HG03571 (cell line): ENCODE data around the gene WDR88.
A peak's percentile ranks its signal among the peaks of the same experiment; 100 is the strongest.
"Not testable (repeated sequence)": the region's sequence is repeated elsewhere in the genome, so short reads cannot be mapped to it uniquely, and the experiment has no call there.

Experiments
- ATAC-seq: cut with Tn5 transposase; IDR thresholded peaks from one replicate; pipeline ENCODE4 v1.9.1; 2021; ENCODE audit not compliant: unreplicated experiment

The WDR88 gene

GRCh38 chr19:33171222-33171795 is 39.4 kb downstream of the WDR88 start:
- no peak for ATAC-seq

DNA sequence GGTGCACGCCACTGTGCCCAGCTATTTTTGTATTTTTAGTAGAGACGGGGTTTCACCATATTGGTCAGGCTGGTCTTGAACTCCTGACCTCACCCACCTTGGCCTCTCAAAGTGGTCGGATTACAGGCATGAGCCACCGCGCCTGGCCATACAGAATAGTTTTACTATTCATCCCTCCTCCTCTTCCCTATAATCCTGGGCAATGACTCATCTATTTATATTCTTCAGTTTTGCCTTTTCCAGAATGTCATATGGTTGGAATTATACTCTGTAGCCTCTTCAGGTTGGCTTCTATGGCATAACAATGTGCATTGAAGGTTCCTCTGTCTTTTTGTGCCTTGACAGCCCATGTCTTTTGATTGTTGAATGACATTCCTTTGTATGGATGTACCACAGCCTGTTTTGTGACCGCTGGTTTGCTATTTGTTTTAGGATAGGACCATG is 40.0 kb downstream of the WDR88 start:
- no peak for ATAC-seq

DNA sequence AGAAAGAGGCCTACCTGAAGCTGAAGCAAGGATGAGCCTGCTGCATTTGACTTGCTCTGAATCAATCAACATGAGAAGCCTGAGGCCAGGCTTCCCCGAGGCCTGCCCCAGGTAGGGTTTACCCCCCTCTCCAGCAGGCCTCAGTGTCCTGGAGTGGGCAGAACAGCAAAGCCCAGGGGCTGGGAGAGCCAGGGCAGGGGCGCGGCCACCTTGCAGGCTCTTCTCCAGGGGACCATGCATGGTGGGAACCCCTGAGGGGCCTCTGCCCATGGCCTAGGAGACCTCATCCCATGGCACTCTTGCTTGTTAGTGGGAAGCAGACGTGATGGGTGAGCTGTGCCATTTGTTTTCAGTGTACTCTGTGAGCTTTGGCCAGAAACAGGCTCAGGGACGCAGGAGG is 42.3 kb downstream of the WDR88 start:
- no peak for ATAC-seq

DNA sequence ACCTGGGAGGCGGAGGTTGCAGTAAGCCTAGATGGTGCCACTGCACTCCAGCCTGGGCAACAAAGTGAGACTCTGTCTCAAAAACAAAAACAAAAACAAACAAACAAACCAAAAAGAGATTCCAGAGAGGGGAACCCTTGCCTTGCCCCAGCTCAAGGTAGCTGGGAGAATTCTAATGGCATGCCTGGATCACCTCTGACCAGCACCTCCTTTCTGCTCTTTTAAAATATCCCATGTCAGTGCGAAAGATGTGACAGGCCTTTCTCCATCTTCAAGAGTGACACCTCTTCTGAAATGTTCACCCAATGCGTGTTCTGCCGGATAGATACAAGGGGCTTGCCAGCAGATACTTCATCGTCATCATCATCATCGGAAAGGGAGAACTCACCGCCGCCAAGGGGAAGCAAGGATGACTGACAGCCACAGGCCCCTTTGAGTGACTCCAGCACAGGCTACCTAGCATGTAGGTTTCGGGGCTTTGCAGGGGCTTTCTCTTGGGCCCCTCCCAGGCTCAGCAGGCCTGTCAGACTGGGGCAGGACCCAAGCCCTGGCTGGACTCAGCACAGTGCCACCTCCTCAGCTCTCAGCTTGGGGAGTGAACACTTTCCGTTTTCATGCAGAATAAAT is 43.4 kb downstream of the WDR88 start:
- no peak for ATAC-seq

DNA sequence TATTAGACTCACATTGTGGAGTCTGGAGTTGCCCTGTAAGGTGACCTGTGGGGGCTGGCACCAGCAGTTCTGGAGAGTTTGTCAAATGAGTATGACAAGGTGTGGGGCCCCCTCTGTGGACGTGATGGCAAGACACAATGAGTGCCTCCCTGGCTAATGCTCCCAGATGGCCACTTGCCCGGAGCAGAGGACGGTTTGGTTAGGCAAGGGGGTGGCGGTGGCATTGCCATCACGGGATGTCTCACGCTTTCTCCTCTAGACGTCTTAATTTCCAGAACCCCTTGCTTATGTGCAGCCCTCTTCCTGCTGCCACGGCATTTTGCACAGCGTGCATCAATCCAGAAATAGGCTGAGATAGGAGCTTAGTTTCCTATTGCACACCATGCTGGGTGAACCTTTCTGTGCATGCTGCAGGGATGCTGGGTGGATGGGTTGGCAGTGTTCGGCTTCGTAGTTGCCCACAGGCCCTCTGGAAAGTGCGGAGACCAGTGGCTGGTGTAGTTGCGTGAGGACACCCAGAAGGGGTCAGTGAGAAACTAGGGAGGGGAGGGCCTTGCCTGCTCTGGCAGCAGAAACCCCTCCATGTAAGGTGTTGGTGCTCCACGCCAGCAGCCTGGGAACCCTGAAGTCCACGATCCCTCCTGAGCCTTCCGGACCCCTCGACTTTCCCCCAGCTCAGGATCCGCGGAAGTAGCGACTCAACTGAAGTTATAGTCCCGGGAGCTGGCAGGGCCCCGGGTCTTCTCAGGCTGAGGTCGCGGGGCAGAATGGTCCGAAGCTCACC is 44.2 kb downstream of the WDR88 start:
- no peak for ATAC-seq

DNA sequence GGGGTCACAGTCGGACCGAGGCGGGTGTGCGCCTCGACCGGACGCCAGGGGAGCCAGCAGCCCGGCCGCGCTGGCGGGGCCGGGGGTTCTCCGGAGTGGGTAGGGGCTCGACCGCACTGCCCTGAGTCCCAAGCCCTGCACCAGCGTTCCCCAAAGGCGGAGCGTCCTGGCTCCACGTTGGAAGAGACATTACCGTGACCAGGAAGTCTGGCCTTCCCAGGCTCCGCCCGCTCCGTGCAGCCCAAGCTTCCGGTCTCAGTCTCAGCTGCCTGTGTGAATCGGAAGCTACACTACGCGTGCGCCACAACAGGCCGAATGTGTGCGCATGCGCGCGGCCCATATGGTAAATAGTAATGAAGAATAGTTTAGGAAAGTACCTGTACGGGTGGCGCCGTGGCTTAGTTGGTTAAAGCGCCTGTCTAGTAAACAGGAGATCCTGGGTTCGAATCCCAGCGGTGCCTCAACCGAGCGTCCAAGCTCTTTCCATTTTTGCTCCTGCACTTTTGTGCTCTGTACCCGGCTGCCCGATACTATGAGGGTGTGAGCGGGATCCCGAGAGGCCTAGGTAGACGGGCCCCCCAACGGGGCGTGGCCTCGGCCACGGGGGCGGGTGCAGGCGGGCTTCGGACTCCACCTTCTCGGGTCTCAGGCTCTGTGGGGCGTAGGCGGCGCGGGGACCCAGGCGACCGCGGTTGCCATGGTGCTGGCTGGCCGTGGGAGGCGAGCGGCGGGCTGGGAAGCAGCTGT is 44.9 kb downstream of the WDR88 start:
- ATAC-seq = peak; percentile 78

DNA sequence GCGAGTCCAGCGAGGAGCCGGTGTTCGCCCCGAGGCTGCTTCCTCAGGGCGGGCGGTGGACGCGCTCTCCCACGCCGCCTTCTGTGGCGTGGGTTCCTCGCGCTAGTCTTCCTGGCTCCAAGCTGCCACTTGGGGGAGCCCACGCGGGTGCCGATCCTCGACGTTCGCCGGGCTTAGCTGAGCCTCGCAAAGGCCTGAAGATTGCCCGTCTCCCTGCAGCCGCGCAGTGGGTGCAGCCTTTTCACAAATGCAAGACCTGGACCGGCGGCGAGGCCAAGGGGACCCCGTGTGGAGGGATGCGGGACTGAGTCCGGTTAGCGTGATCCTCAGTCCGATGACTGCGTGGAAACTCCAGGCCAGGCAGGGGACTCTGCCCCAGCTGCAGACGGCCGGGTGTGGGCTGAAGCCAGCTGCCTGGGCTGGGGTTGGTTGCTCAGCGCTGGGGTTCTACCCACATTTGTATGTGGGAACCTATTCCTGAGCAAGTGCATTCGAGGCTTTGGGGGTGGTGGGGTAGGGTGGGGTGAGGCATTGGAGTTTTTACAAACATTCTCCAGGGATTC is 45.6 kb downstream of the WDR88 start:
- ATAC-seq = no peak

DNA sequence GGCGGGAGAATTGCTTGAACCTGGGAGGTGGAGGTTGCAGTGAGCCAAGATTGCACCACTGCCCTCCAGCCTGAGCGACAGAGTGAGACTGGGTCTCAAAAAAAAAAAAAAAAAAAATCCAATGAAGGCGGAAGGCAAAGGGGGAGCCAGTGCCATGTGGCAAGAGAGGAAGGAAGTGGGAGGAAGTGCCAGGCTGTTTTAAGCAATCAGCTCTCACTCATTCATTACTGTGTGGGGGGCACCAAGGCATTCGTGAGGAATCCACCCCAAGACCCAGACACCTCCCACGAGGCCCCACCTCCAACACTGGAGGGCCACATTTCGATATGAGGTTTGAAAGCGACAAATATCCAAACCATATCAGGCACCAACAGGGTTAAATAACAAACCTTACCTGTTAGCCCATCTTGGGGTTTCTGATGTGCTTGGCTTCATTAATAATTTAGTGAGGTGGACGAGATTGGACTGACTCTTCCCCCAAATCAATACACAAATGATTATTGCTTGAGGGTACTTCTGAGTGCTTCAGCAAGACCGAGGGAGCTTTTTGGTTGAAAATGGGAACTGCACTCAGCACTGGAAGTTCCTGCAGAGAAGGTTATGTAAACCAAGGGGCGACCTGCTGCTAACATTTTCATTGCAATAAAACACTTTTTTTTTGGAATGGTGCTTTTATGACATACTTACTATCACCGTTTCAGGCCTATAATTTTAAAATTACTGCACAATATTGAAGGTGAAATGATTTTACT is 54.7 kb downstream of the WDR88 start:
- no peak for ATAC-seq

DNA sequence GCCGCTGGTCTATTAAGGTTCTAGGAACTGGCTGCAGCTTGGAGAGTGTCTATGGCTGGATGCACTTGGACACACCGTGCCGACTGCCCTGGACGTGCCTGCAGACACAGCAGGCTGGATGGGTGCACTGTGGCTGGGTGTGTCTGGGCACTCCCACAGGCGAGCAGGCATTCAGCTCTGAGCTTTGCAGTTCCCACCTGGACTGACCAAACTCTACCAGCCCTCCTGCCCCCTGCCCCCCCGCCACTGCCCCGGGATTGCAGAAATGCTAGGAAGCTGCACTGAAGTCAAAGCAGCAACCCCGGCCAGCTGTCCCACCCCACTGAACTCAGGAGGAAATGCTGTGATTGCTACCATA is 55.2 kb downstream of the WDR88 start:
- ATAC-seq = no peak

DNA sequence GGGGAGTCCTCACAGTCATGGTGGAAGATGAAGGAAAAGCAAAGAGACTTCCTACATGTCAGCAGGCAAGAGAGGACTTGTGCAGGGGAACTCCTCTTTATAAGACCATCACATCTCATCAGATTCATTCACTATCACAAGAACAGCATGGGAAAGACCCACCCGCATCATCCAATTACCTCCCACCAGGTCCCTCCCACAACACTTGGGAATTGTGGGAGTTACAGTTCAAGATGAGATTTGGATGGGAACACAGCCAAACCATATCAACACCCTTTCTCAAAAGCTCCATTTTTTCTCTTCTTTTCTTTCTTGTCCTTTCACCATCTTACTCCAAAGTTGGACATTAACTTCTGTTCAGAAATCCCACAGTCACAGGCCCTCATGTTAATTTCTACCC is 57.5 kb downstream of the WDR88 start:
- ATAC-seq = no peak

DNA sequence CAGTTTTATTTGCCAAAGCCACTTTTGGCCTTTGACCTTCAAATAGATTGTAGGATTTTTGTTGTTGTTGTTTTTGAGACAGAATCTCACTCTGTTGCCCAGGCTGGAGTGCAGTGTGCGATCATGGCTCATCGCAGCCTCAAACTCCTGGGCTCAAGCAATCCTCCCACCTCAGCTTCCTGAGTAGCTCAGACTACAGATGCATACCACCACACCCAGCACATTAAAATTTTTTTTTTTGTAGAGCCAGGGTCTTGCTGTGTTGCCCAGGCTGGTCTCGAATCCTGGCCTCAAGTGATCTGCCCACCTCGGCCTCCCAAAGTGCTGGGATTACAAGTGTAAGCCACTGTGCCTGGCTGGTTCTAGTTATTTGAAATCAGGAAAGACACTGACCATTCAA is 59.2 kb downstream of the WDR88 start:
- not testable (repeated sequence) for ATAC-seq

- no peak for ATAC-seq
These were observed 59.6 kb downstream of the WDR88 start for GRCh38 chr19:33191501-33191900.

GRCh38 chr19:33192010-33192409 is 60.1 kb downstream of the WDR88 start:
- ATAC-seq = no peak

DNA sequence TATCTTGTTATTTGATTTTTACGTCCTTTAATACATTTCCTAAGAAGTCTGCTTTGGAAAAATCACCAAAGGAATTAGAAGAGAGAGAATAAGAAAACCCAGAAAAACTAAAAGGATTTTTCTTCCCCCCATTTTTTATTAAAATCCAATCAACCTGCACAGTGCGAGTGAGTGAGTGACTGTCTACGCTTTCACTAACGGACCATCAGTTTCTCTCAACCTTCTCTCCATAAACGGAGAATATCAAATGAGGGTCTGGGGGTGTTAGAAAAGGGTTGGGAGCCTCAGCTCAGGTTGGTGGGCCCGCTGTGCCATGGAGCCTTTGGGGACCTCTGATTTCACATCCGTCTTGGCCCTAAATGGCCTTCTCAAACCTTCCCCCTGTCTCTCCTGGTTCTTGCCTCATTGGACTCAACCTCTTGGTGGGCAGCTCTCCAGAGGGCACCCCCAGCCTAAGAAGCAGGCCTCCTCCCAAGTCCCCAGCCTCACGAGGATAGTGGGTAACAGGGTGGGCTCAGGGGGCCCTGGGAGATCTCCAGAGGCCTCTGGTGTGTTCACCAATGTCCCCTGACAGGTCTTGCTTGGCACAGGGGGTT is 61.5 kb downstream of the WDR88 start:
- no peak for ATAC-seq

GRCh38 chr19:33193865-33194362 is 62.0 kb downstream of the WDR88 start, which contains the start of gene LRP3:
Gene LRP3 (plus strand): TSS chr19:33194330. CDS start chr19:33194786, 456 bp downstream.
- no peak for ATAC-seq

GRCh38 chr19:33194532-33194885 is 62.6 kb downstream of the WDR88 start:
- ATAC-seq = no peak

- ATAC-seq = no peak
These were observed 63.2 kb downstream of the WDR88 start for GRCh38 chr19:33194886-33195644.

DNA sequence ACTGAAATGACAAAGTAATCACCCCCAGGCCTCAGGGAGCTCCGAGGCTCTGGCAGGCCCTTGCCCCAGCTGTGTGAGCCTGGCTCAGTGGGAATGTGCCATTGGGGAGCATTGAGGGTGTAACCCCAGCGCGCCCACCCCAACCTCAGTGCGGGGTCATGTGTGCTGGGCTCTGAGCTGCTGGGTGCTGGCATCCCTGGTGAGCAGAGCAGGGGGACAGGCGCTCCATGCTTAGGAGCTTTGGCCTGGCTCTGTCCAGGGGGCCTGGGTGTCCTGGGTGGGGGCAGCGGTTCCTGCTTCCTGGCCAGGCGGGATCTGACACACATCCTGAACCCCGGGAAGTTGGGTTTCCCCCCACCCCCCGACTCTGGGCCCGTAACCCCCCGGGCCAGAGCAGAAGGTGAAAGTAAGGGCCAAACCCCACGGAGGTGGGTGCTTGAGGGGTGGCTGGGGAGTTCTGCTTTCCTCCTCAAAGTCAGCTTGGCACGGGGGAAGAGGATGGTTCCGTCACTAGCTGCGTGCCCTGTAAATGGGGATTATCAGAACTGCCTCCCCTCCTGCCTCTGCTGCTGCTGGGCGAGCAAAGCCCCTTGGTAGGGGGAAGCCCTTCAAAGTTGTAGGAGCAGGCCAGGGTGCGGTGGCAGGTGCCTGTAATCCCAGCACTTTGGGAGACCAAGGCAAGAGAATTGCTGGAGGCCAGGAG is 63.9 kb downstream of the WDR88 start:
- ATAC-seq = no peak
